MCF 10A (cell line): ENCODE data around the gene C5orf52. TPM values are rescaled to one million over a fixed set of nuclear protein-coding genes. Genes with fewer than 3 reads are reported as not detected.
A peak's percentile ranks its signal among the peaks of the same experiment; 100 is the strongest.

Source experiments
- BruUV-seq: library from RNA; stranded (reverse); fragments of 400-500 nt; replicated peaks from 2 replicates; lab custom pipeline; 2021; lab: Mats Ljungman, UMichigan
- CTCF ChIA-PET: fragments of 300-600 bp; sonication (Branson Sonifier 250); formaldehyde crosslinking; extraction: SDS; loops from one replicate; lab custom pipeline; 2021; ENCODE audit warnings: antibody characterized with exemption, inconsistent platforms; lab: Yijun Ruan, JAX
- POLR2A ChIA-PET: fragments of 300-600, 350-650 bp; sonication (Branson Sonifier 250); formaldehyde crosslinking; extraction: SDS; loops from one replicate; lab custom pipeline; 2020; ENCODE audit warnings: antibody characterized with exemption, inconsistent platforms; lab: Yijun Ruan, JAX
- DNase-seq: peaks from one replicate; pipeline ENCODE4 v3.0.0-alpha.2; 2018; ENCODE audit not compliant: unreplicated experiment
- H3K27ac Mint-ChIP-seq: one replicate; pipeline ENCODE4 v1.8.0; 2022; ENCODE audit warnings: mild to moderate bottlenecking, low read depth, mixed read lengths; ENCODE audit not compliant: unreplicated experiment
- H3K27me3 Mint-ChIP-seq: one replicate; pipeline ENCODE4 v1.8.0; 2022; ENCODE audit warnings: mixed read lengths; ENCODE audit not compliant: insufficient read depth, unreplicated experiment
- H3K36me3 Mint-ChIP-seq: one replicate; pipeline ENCODE4 v1.8.0; 2022; ENCODE audit warnings: mild to moderate bottlenecking, moderate library complexity, mixed read lengths; ENCODE audit not compliant: insufficient read depth, unreplicated experiment
- H3K4me1 Mint-ChIP-seq: one replicate; pipeline ENCODE4 v1.8.0; 2022; ENCODE audit warnings: mixed read lengths; ENCODE audit not compliant: insufficient read depth, unreplicated experiment
- H3K4me3 Mint-ChIP-seq: one replicate; pipeline ENCODE4 v1.8.0; 2022; ENCODE audit warnings: mild to moderate bottlenecking, moderate library complexity, mixed read lengths; ENCODE audit not compliant: unreplicated experiment
- H3K9me3 Mint-ChIP-seq: one replicate; pipeline ENCODE4 v1.8.0; 2022; ENCODE audit warnings: mixed read lengths; ENCODE audit not compliant: unreplicated experiment
- CTCF ChIP-seq: fragments of 200-600 bp; IDR thresholded peaks from one replicate; pipeline ENCODE4 v1.8.0; 2022; ENCODE audit warnings: antibody characterized with exemption, mild to moderate bottlenecking; ENCODE audit not compliant: unreplicated experiment
- intact Hi-C: fragments of 100-400 bp; cut with micrococcal nuclease; formaldehyde crosslinking; loops from 2 replicates; pipeline ENCODE4 v1.14.1; 2022
- total RNA-seq: library from RNA; stranded (reverse); gene quantifications from 2 replicates; pipeline ENCODE4 v1.2.3, GENCODE V29; 2022

C5orf52 gene
- total RNA-seq, 1 experiment from 2014 or later, result not detected

DNA sequence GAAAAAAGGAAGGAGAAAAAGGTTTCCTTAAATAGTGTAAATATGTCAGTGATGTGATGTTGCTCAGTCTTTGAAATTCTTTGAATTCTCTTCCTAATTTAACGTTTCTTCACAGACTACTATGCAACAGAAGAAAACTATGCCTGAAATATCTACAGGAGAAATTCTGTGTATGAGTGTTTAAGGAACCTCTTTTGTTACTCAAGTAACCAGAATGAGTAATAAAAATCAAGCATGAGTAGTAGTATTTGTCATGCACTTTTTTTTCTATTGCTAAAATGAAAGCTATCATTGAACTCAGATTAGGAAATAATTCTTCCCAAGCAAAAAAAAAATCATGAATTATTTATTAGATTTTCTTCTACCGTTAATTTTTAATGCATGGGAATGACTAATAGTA, 39.5 kb downstream of the C5orf52 start:
- CTCF ChIA-PET, result interaction anchor here (0.7 to 1.1 kb wide), 3 partner anchors 12 to 471 kb away, joined by 3 read pairs; no protein-coding TSS in a partner anchor
- Mint-ChIP-seq H3K36me3 (no peaks in the 10 kb centered on the region), H3K27me3 (no peaks in the 10 kb centered on the region), H3K4me1 (peaks cover 9% of the 10 kb centered on the region), H3K9me3 (no peaks in the 10 kb centered on the region), H3K4me3 (no peak overlapping the region), H3K27ac (peak overlapping the region; percentile 41)
- intact Hi-C loops, result loop anchor here (10.0 kb wide), 1 partner anchor 136 kb away; the partner anchor contains the start of gene ADAM19
- TF ChIP-seq CTCF, result no peak
- DNase-seq, result peak; percentile 16
- no TSS peak for BruUV-seq
- POLR2A ChIA-PET, result interaction anchor here (0.5 to 1.0 kb wide), 4 partner anchors 20 to 199 kb away, joined by 3 read pairs; partner anchors contain the start of gene THG1L

DNA sequence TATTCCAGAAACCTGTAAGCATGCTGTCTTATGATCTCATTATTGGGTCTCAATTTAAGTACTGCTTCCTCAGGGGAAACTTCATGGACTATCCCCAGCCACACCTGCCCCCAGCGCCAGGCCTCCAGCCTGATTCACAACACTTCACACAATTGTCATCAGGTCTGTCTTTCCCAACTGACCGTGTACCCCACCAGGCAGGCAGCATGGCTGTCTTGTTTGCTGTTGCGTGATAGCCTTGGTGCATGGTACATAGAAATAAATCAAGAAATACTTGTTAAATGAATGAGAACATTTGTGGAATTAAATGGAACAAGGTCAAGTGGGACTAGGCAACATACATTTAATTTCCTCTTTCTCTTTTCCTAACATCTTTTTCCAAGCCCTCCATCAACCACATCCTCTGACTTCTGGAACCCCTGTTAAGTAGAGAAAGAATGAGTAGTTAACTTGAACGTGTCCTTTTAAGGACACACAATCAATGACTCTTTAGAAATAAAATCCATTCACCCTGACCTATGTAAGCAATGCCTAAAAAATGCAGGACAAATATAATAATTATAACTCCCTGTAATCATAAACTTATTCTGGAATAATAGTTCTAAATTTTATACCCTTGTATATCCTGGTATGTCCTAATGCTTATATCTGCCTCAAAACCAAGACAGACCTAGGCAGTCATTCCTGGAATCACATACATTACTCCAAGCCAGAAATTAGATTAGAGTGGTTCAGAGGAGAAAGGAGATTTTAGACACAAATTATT, 42.7 kb downstream of the C5orf52 start:
- ChIA-PET POLR2A (no interaction called here), CTCF (no interaction called here)
- BruUV-seq, result no TSS peak
- TF ChIP-seq CTCF, result no peak
- no peak for DNase-seq
- intact Hi-C loops, result loop anchor here (10.0 kb wide), 1 partner anchor 139 kb away; the partner anchor contains the start of gene ADAM19
- Mint-ChIP-seq H3K9me3 (no peaks in the 10 kb centered on the region), H3K4me1 (peaks cover 9% of the 10 kb centered on the region), H3K27me3 (no peaks in the 10 kb centered on the region), H3K27ac (no peak overlapping the region), H3K36me3 (no peaks in the 10 kb centered on the region), H3K4me3 (no peak overlapping the region)

GRCh38 chr5:157714596-157714864, 43.2 kb downstream of the C5orf52 start:
- BruUV-seq, result no TSS peak
- DNase-seq, result no peak
- no peaks in the 10 kb centered on the region for H3K9me3 Mint-ChIP-seq
- no peak overlapping the region for H3K27ac Mint-ChIP-seq
- no peak for TF ChIP-seq CTCF
- CTCF ChIA-PET, result interaction anchor here (6.7 kb wide), 1 partner anchor 386 kb away, joined by 79 read pairs; no protein-coding TSS in a partner anchor
- intact Hi-C loops, result loop anchor here (10.0 kb wide), 1 partner anchor 140 kb away; the partner anchor contains the start of gene ADAM19
- no peaks in the 10 kb centered on the region for H3K27me3 Mint-ChIP-seq
- POLR2A ChIA-PET, result interaction anchor here (1.0 kb wide), 1 partner anchor 17 kb away, joined by 3 read pairs; the partner anchor contains the start of gene THG1L
- no peak overlapping the region for H3K4me3 Mint-ChIP-seq
- peaks cover 9% of the 10 kb centered on the region for H3K4me1 Mint-ChIP-seq
- no peaks in the 10 kb centered on the region for H3K36me3 Mint-ChIP-seq

GRCh38 chr5:157718519-157718918, 47.2 kb downstream of the C5orf52 start:
- no peaks in the 10 kb centered on the region for H3K9me3 Mint-ChIP-seq
- CTCF ChIA-PET, result interaction anchor here (0.6 to 8.1 kb wide), 62 partner anchors 9 to 672 kb away, joined by 3 to 137 read pairs (median 5); partner anchors contain the start of genes LSM11 and THG1L
- no peaks in the 10 kb centered on the region for H3K4me1 Mint-ChIP-seq
- H3K4me3 Mint-ChIP-seq, result no peak overlapping the region
- BruUV-seq, result no TSS peak
- peak; percentile 83 for TF ChIP-seq CTCF
- no peaks in the 10 kb centered on the region for H3K27me3 Mint-ChIP-seq
- no peaks in the 10 kb centered on the region for H3K36me3 Mint-ChIP-seq
- H3K27ac Mint-ChIP-seq, result no peak overlapping the region
- peak; percentile 69 for DNase-seq
- intact Hi-C loops, result loop anchor here (1.0 to 10.0 kb wide), 8 partner anchors 49 to 571 kb away; partner anchors contain the start of gene ADAM19
- POLR2A ChIA-PET, result interaction anchor here (0.8 to 1.3 kb wide), 2 partner anchors 13 to 390 kb away, joined by 3 to 5 read pairs; partner anchors contain the start of gene THG1L
